Astrocyte (in vitro differentiated cells and primary cell): Measurements from ENCODE around the gene NEK3. TPM values are rescaled to one million over a fixed set of nuclear protein-coding genes. Genes with fewer than 3 reads are reported as not detected.

Experiments used
- DNase-seq: peaks from one replicate; pipeline ENCODE4 v3.0.0-alpha.2; 2010; ENCODE audit warnings: low read depth
- FAIRE-seq: peaks from 2 replicates; lab custom pipeline; 2011; peaks lifted over from hg19 to GRCh38; lab: Jason Lieb, UNC
- H2AFZ ChIP-seq: 2 replicates; pipeline ENCODE4 v1.6.0; 2012; ENCODE audit warnings: low read depth, low read length, inconsistent platforms
- H3K27ac ChIP-seq: 2 replicates; pipeline ENCODE4 v1.5.1; 2011; ENCODE audit warnings: low read depth, low read length, inconsistent platforms
- H3K27me3 ChIP-seq: 2 replicates; pipeline ENCODE4 v1.6.0; 2011; ENCODE audit warnings: low read length, inconsistent platforms; ENCODE audit not compliant: insufficient read depth
- H3K36me3 ChIP-seq: 2 replicates; pipeline ENCODE4 v1.5.1; 2011; ENCODE audit warnings: low read length, inconsistent platforms; ENCODE audit not compliant: insufficient read depth
- H3K4me1 ChIP-seq: 2 replicates; pipeline ENCODE4 v1.5.1; 2011; ENCODE audit warnings: low read length, inconsistent platforms; ENCODE audit not compliant: insufficient read depth
- H3K4me2 ChIP-seq: 2 replicates; pipeline ENCODE4 v1.6.0; 2012; ENCODE audit warnings: low read length, inconsistent platforms
- H3K4me3 ChIP-seq: 2 replicates; pipeline ENCODE4 v1.5.1; 2011; ENCODE audit warnings: low read depth, mild to moderate bottlenecking, low read length, inconsistent platforms; ENCODE audit not compliant: insufficient read depth
- H3K79me2 ChIP-seq: 2 replicates; pipeline ENCODE4 v1.6.0; 2012; ENCODE audit warnings: mild to moderate bottlenecking, low read length, inconsistent platforms; ENCODE audit not compliant: insufficient read depth
- H3K9ac ChIP-seq: 2 replicates; pipeline ENCODE4 v1.6.0; 2012; ENCODE audit warnings: mild to moderate bottlenecking, low read length, inconsistent platforms
- H3K9me3 ChIP-seq: 2 replicates; pipeline ENCODE4 v1.5.1; 2012; ENCODE audit warnings: low read depth, mild to moderate bottlenecking, low read length, inconsistent platforms; ENCODE audit not compliant: insufficient read depth
- H4K20me1 ChIP-seq: 2 replicates; pipeline ENCODE4 v1.6.0; 2012; ENCODE audit warnings: low read length, inconsistent platforms; ENCODE audit not compliant: insufficient read depth
- H3K27ac Mint-ChIP-seq: one replicate; pipeline ENCODE4 v1.8.0; 2021; ENCODE audit warnings: mild to moderate bottlenecking, mixed read lengths; ENCODE audit not compliant: unreplicated experiment
- H3K27me3 Mint-ChIP-seq: one replicate; pipeline ENCODE4 v1.8.0; 2021; ENCODE audit warnings: low read depth, mixed read lengths; ENCODE audit not compliant: unreplicated experiment
- H3K36me3 Mint-ChIP-seq: one replicate; pipeline ENCODE4 v1.8.0; 2021; ENCODE audit warnings: low read depth, mixed read lengths; ENCODE audit not compliant: unreplicated experiment
- H3K4me1 Mint-ChIP-seq: one replicate; pipeline ENCODE4 v1.8.0; 2021; ENCODE audit warnings: low read depth, mixed read lengths; ENCODE audit not compliant: unreplicated experiment
- H3K4me3 Mint-ChIP-seq: one replicate; pipeline ENCODE4 v1.8.0; 2021; ENCODE audit warnings: mild to moderate bottlenecking, moderate library complexity, mixed read lengths; ENCODE audit not compliant: unreplicated experiment
- H3K9me3 Mint-ChIP-seq: one replicate; pipeline ENCODE4 v1.8.0; 2021; ENCODE audit warnings: mild to moderate bottlenecking, mixed read lengths; ENCODE audit not compliant: unreplicated experiment
- CTCF ChIP-seq: IDR thresholded peaks from 2 replicates; pipeline ENCODE4 v1.5.1; 2011; ENCODE audit warnings: low read depth, mild to moderate bottlenecking, inconsistent platforms, low read length, moderate library complexity; ENCODE audit not compliant: insufficient read depth
- EZH2 ChIP-seq: IDR thresholded peaks from 2 replicates; pipeline ENCODE4 v1.6.1; 2012; ENCODE audit warnings: mild to moderate bottlenecking, low read length, inconsistent platforms; ENCODE audit not compliant: insufficient read depth
- total RNA-seq: library from RNA; stranded (reverse); gene quantifications from 2 replicates; pipeline ENCODE4 v1.2.1, GENCODE V29; 2021

NEK3 gene
- total RNA-seq, 1 donor from 2014 or later: 13.9 TPM

DNA sequence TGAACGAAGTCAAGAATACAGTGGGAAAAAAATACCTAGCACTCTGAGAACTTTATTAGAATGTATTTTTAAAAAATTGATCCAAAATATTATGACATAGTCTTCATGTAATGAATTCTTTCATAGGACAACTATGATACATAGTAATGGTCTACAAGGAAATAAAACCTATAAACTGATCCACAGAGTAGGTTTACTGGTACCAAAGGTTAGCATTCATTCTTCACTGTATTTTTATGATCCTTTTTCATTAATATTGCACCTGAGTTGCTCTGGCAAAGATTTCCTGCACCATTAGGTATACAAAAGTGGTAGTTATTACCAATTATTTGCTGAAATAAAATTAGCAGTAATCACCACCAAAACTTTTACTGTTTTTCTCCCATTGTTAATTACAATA lies 4.2 kb downstream of the NEK3 start:
- H3K9me3 ChIP-seq: no peaks in the 10 kb centered on the region
- no peaks in the 10 kb centered on the region for H4K20me1 ChIP-seq
- H3K36me3 Mint-ChIP-seq: no peaks in the 10 kb centered on the region
- H3K4me1 ChIP-seq: peaks cover 6% of the 10 kb centered on the region
- H2AFZ ChIP-seq: no peak overlapping the region
- H3K9ac ChIP-seq: no peak overlapping the region
- H3K4me2 ChIP-seq: no peak overlapping the region
- no peak overlapping the region for H3K27ac ChIP-seq
- H3K36me3 ChIP-seq: peaks cover 6% of the 10 kb centered on the region
- H3K9me3 Mint-ChIP-seq: no peaks in the 10 kb centered on the region
- FAIRE-seq (peak; percentile 9), DNase-seq (no peak)
- H3K4me1 Mint-ChIP-seq: peaks cover 25% of the 10 kb centered on the region
- H3K27me3 Mint-ChIP-seq: peaks cover 3% of the 10 kb centered on the region
- no peak overlapping the region for H3K4me3 Mint-ChIP-seq
- no peaks in the 10 kb centered on the region for H3K27me3 ChIP-seq
- H3K79me2 ChIP-seq: no peaks in the 10 kb centered on the region
- no peak overlapping the region for H3K27ac Mint-ChIP-seq
- TF ChIP-seq EZH2 (no peak), CTCF (no peak)
- no peak overlapping the region for H3K4me3 ChIP-seq

GRCh38 chr13:52147225-52147624 lies 12.2 kb downstream of the NEK3 start:
- H3K9ac ChIP-seq: no peak overlapping the region
- Mint-ChIP-seq H3K4me3 (no peak overlapping the region), H3K9me3 (no peaks in the 10 kb centered on the region), H3K27ac (no peak overlapping the region), H3K27me3 (no peaks in the 10 kb centered on the region), H3K4me1 (no peaks in the 10 kb centered on the region), H3K36me3 (no peaks in the 10 kb centered on the region)
- no peaks in the 10 kb centered on the region for H3K79me2 ChIP-seq
- H3K27ac ChIP-seq: no peak overlapping the region
- H4K20me1 ChIP-seq: no peaks in the 10 kb centered on the region
- no peaks in the 10 kb centered on the region for H3K4me1 ChIP-seq
- no peak overlapping the region for H3K4me2 ChIP-seq
- H2AFZ ChIP-seq: no peak overlapping the region
- no peaks in the 10 kb centered on the region for H3K9me3 ChIP-seq
- H3K27me3 ChIP-seq: no peaks in the 10 kb centered on the region
- no peak for TF ChIP-seq CTCF
- TF ChIP-seq EZH2: no peak
- DNase-seq (no peak), FAIRE-seq (no peak)
- H3K36me3 ChIP-seq: peaks cover 6% of the 10 kb centered on the region
- no peak overlapping the region for H3K4me3 ChIP-seq

- Mint-ChIP-seq H3K36me3 (no peaks in the 10 kb centered on the region), H3K9me3 (no peaks in the 10 kb centered on the region), H3K27ac (no peak overlapping the region), H3K27me3 (no peaks in the 10 kb centered on the region), H3K4me3 (no peak overlapping the region), H3K4me1 (no peaks in the 10 kb centered on the region)
- no peak for DNase-seq
- Histone ChIP-seq H3K36me3 (no peaks in the 10 kb centered on the region), H4K20me1 (no peaks in the 10 kb centered on the region), H3K79me2 (no peaks in the 10 kb centered on the region), H3K4me3 (no peak overlapping the region), H3K27ac (no peak overlapping the region), H2AFZ (no peak overlapping the region), H3K4me2 (no peak overlapping the region), H3K27me3 (no peaks in the 10 kb centered on the region), H3K4me1 (no peaks in the 10 kb centered on the region), H3K9ac (no peak overlapping the region), H3K9me3 (no peaks in the 10 kb centered on the region)
- TF ChIP-seq EZH2 (no peak), CTCF (no peak)
- FAIRE-seq: no peak
Observed at GRCh38 chr13:52141299-52141698, 18.1 kb downstream of the NEK3 start.
